Liver (tissue), 9 donors: ENCODE measurements around the gene KIAA1191. TPM values are rescaled to one million over a fixed set of nuclear protein-coding genes. Genes with fewer than 3 reads are reported as not detected.

Experiments used
- DNase-seq: peaks from one replicate; pipeline ENCODE4 v3.0.0-alpha.2; 2017; ENCODE audit warnings: low spot score
- H3K27ac ChIP-seq, 2 donors: one replicate each; pipeline ENCODE4 v1.7.0; 2013; ENCODE audit warnings: inconsistent platforms in 2 of 2, low read length in 2 of 2, control low read depth in 1 of 2, low read depth in 1 of 2, mild to moderate bottlenecking in 1 of 2
- H3K27me3 ChIP-seq, 4 donors: one replicate each; pipeline versions ENCODE4 v1.6.1 to v1.7.0; 2013; ENCODE audit warnings: low read length in 3 of 4, inconsistent platforms in 1 of 4, mild to moderate bottlenecking in 1 of 4, moderate library complexity in 1 of 4; ENCODE audit not compliant: control insufficient read depth in 4 of 4, insufficient read depth in 4 of 4
- H3K36me3 ChIP-seq, 4 donors: one replicate each; pipeline versions ENCODE4 v1.6.1 to v1.7.0; 2013; ENCODE audit warnings: low read length in 3 of 4, mild to moderate bottlenecking in 3 of 4, low read depth in 1 of 4, moderate library complexity in 1 of 4; ENCODE audit not compliant: control insufficient read depth in 4 of 4, insufficient read depth in 3 of 4
- H3K4me1 ChIP-seq, 4 donors: one replicate each; pipeline versions ENCODE4 v1.6.1 to v1.7.0; 2013; ENCODE audit warnings: low read length in 3 of 4, mild to moderate bottlenecking in 3 of 4, moderate library complexity in 1 of 4; ENCODE audit not compliant: control insufficient read depth in 4 of 4, insufficient read depth in 4 of 4
- H3K4me3 ChIP-seq, 3 donors: one replicate each; pipeline versions ENCODE4 v1.6.1 to v1.7.0; 2013; ENCODE audit warnings: low read length in 3 of 3, control low read depth in 1 of 3, low read depth in 1 of 3, mild to moderate bottlenecking in 1 of 3
- H3K9ac ChIP-seq, 2 donors: one replicate each; pipeline ENCODE4 v1.7.0; 2013; ENCODE audit warnings: low read length in 2 of 2, mild to moderate bottlenecking in 2 of 2, moderate library complexity in 2 of 2, control low read depth in 1 of 2, low read depth in 1 of 2
- H3K9me3 ChIP-seq, 4 donors: one replicate each; pipeline versions ENCODE4 v1.6.1 to v1.7.0; 2013; ENCODE audit warnings: low read length in 3 of 4; ENCODE audit not compliant: control insufficient read depth in 4 of 4
- CTCF ChIP-seq: fragments of 150-350 bp; IDR thresholded peaks from 2 replicates; pipeline ENCODE4 v1.5.1; 2017; ENCODE audit warnings: improper control_type of control experiment, low read depth, low read length; ENCODE audit not compliant: missing input control
- EGR1 ChIP-seq, 2 donors: IDR thresholded peaks; 2 replicates each; pipeline ENCODE4 v1.6.1; 2016 to 2018; ENCODE audit warnings: antibody characterized with exemption in 2 of 2, low read depth in 2 of 2
- FOXA1 ChIP-seq: IDR thresholded peaks from 2 replicates; pipeline ENCODE4 v1.6.1; 2016; ENCODE audit warnings: antibody characterized with exemption
- GABPA ChIP-seq, 2 donors: IDR thresholded peaks in 1 of 2; conservative IDR thresholded peaks in 1 of 2; 2 replicates each; pipeline ENCODE4 v1.6.1; 2016; ENCODE audit warnings: antibody characterized with exemption in 2 of 2, mild to moderate bottlenecking in 1 of 2, moderate library complexity in 1 of 2
- HNF4G ChIP-seq: IDR thresholded peaks from 2 replicates; pipeline ENCODE4 v1.6.1; 2016; ENCODE audit warnings: antibody characterized with exemption
- RXRA ChIP-seq, 2 donors: IDR thresholded peaks; 2 replicates each; pipeline ENCODE4 v1.6.1; 2017 to 2018; ENCODE audit warnings: antibody characterized with exemption in 2 of 2, mild to moderate bottlenecking in 1 of 2
- SP1 ChIP-seq: IDR thresholded peaks from 2 replicates; pipeline ENCODE4 v1.6.1; 2018; ENCODE audit warnings: antibody characterized with exemption, mild to moderate bottlenecking
- TAF1 ChIP-seq: conservative IDR thresholded peaks from 2 replicates; pipeline ENCODE4 v1.6.1; 2016; ENCODE audit warnings: antibody characterized with exemption, mild to moderate bottlenecking
- YY1 ChIP-seq: IDR thresholded peaks from 2 replicates; pipeline ENCODE4 v1.6.1; 2016; ENCODE audit warnings: antibody characterized with exemption, mild to moderate bottlenecking
- ZBTB33 ChIP-seq: IDR thresholded peaks from 2 replicates; pipeline ENCODE4 v1.6.1; 2016; ENCODE audit warnings: antibody characterized with exemption
- WGBS: extraction: QIAGEN DNeasy Blood & Tissue Kit; methylation state at CpG from one replicate; pipeline ENCODE4 v1.1.7; 2013; 5-methylcytosine and 5-hydroxymethylcytosine counted together
- polyA plus RNA-seq, 2 donors: library from polyadenylated mRNA; stranded (reverse) in 1 of 2; unstranded in 1 of 2; fragments of 200-250 nt in 1 of 2; fragments of >200 nt in 1 of 2; fragmentation: Nextera tagmentation in 1 of 2; extraction: Ambion mirVana in 1 of 2; gene quantifications; one replicate each; pipeline versions ENCODE4 v1.2.1 to v1.2.3, GENCODE V29; 2013 to 2015
- total RNA-seq, 2 donors: library from RNA; depleted of rRNA; stranded (reverse); fragments of >200 nt; gene quantifications; one replicate each; pipeline ENCODE4 v1.2.3, GENCODE V29; 2014
- TF ChIP-seq, protein P1 (sequence below): IDR thresholded peaks from 2 replicates; pipeline ENCODE4 v1.6.1; 2016; ENCODE audit warnings: antibody characterized with exemption, mild to moderate bottlenecking
- donor health status: healthy.
- donor health status: healthy.
- donor health status: healthy.
- donor health status: healthy.
- donor health status: healthy.

Gene KIAA1191
- total and polyA plus RNA-seq, 4 donors: 25.7 to 37.2 (median 31.4) TPM

DNA sequence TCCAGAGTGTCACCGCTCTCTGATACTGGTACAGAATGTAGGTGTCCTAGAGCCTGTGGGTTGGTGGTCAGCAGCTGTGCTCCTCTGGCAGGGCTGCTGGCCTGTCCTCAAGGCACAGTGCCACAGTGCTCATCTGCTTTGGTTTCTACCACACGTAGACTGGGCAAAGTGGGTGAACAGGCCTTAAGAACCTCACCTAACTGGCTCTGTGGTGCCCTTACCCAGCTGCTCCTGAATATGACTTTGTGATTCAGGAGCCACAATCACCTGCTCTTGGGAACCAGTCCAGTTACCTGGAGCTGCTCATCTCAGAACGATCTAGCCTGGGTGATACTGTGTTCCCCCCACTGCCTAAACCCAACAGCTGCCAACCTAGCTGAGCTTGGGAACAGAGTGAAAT is 20.4 kb upstream of the KIAA1191 start:
- peaks cover 2 to 7% (median 6%) of the 10 kb centered on the region in 4 donors for H3K4me1 ChIP-seq
- no peak overlapping the region for H3K27ac ChIP-seq
- no peaks in the 10 kb centered on the region for H3K27me3 ChIP-seq
- TF ChIP-seq YY1 (no peak), EGR1 (IDR thresholded peaks at IDR 0.05; ENCODE audit: low read depth in 2 of 2) (no peak), ZBTB33 (no peak), FOXA1 (no peak), RXRA (IDR thresholded peaks at IDR 0.05) (no peak), CTCF (no peak), HNF4G (no peak), GABPA (IDR thresholded peaks at IDR 0.05 in 1 of 2, conservative IDR thresholded peaks at IDR 0.05 in 1 of 2) (no peak)
- TF ChIP-seq, protein P1, sequence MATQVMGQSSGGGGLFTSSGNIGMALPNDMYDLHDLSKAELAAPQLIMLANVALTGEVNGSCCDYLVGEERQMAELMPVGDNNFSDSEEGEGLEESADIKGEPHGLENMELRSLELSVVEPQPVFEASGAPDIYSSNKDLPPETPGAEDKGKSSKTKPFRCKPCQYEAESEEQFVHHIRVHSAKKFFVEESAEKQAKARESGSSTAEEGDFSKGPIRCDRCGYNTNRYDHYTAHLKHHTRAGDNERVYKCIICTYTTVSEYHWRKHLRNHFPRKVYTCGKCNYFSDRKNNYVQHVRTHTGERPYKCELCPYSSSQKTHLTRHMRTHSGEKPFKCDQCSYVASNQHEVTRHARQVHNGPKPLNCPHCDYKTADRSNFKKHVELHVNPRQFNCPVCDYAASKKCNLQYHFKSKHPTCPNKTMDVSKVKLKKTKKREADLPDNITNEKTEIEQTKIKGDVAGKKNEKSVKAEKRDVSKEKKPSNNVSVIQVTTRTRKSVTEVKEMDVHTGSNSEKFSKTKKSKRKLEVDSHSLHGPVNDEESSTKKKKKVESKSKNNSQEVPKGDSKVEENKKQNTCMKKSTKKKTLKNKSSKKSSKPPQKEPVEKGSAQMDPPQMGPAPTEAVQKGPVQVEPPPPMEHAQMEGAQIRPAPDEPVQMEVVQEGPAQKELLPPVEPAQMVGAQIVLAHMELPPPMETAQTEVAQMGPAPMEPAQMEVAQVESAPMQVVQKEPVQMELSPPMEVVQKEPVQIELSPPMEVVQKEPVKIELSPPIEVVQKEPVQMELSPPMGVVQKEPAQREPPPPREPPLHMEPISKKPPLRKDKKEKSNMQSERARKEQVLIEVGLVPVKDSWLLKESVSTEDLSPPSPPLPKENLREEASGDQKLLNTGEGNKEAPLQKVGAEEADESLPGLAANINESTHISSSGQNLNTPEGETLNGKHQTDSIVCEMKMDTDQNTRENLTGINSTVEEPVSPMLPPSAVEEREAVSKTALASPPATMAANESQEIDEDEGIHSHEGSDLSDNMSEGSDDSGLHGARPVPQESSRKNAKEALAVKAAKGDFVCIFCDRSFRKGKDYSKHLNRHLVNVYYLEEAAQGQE: no peak
- peaks cover 10 to 53% (median 23%) of the 10 kb centered on the region in 4 donors for H3K36me3 ChIP-seq
- H3K9me3 ChIP-seq: no peaks in the 10 kb centered on the region
- H3K4me3 ChIP-seq: no peak overlapping the region
- WGBS: 97% methylated on average over 3 of the region's 3 CpGs
- H3K9ac ChIP-seq: no peak overlapping the region
- DNase-seq: no peak

DNA sequence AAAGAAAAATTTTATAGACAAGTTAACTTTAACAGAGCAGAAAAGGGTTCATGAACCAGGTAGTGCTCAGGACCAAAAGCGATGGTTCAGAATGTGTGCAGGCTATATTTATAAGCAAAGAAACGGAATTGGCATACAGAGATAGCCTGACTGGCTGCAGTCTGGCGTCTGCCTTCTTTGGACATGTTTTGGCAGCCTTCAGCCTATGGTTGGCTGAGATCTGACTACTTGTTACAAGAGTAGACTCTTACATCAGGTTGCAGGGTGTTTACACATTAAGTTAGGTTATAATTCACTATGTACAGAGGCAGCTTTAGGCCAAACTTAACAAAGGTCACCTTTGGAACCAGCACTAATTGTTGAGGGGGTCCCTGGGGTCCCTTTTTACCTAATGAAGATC is 19.9 kb upstream of the KIAA1191 start:
- 87% methylated on average over 3 of the region's 3 CpGs for WGBS
- H3K9ac ChIP-seq: no peak overlapping the region
- H3K27me3 ChIP-seq: no peaks in the 10 kb centered on the region
- no peak overlapping the region for H3K27ac ChIP-seq
- no peak overlapping the region for H3K4me3 ChIP-seq
- H3K4me1 ChIP-seq: peaks cover 0 to 2% (median under 1%) of the 10 kb centered on the region in 4 donors
- no peak for DNase-seq
- peaks cover 10 to 53% (median 23%) of the 10 kb centered on the region in 4 donors for H3K36me3 ChIP-seq
- no peak for TF ChIP-seq SP1
- TF ChIP-seq YY1: no peak
- no peak for TF ChIP-seq TAF1
- H3K9me3 ChIP-seq: no peaks in the 10 kb centered on the region
